Calu3 (cell line): ENCODE data around the gene E2F1. TPM values are rescaled to one million over a fixed set of nuclear protein-coding genes. Genes with fewer than 3 reads are reported as not detected.

Source experiments
- BruUV-seq: library from RNA; stranded (reverse); fragments of 400-500 nt; replicated peaks from 2 replicates; lab custom pipeline; 2021; lab: Mats Ljungman, UMichigan
- CTCF ChIA-PET: fragments of 300-600 bp; sonication (Branson Sonifier 250); formaldehyde crosslinking; loops from one replicate; lab custom pipeline; 2022; ENCODE audit warnings: antibody characterized with exemption; lab: Charles Lee
- DNase-seq: peaks from one replicate; pipeline ENCODE4 v3.0.0; 2022
- H3K27ac Mint-ChIP-seq: one replicate; pipeline ENCODE4 v1.8.0; 2022; ENCODE audit warnings: mixed read lengths; ENCODE audit not compliant: unreplicated experiment
- H3K27me3 Mint-ChIP-seq: one replicate; pipeline ENCODE4 v1.8.0; 2022; ENCODE audit warnings: mixed read lengths; ENCODE audit not compliant: unreplicated experiment
- H3K36me3 Mint-ChIP-seq: one replicate; pipeline ENCODE4 v1.8.0; 2022; ENCODE audit warnings: mild to moderate bottlenecking, moderate library complexity, mixed read lengths; ENCODE audit not compliant: insufficient read depth, unreplicated experiment
- H3K4me1 Mint-ChIP-seq: one replicate; pipeline ENCODE4 v1.8.0; 2022; ENCODE audit warnings: mild to moderate bottlenecking, low read depth, mixed read lengths; ENCODE audit not compliant: unreplicated experiment
- H3K4me3 Mint-ChIP-seq: one replicate; pipeline ENCODE4 v1.8.0; 2022; ENCODE audit warnings: mild to moderate bottlenecking, low read depth, moderate library complexity, mixed read lengths; ENCODE audit not compliant: unreplicated experiment
- H3K9me3 Mint-ChIP-seq: one replicate; pipeline ENCODE4 v1.8.0; 2022; ENCODE audit warnings: low read depth, mixed read lengths; ENCODE audit not compliant: unreplicated experiment
- intact Hi-C: fragments of 100-400 bp; cut with micrococcal nuclease; formaldehyde crosslinking; loops from one replicate; pipeline ENCODE4 v1.10.0; 2022; ENCODE audit not compliant: unreplicated experiment
- total RNA-seq: library from RNA; stranded (reverse); gene quantifications from 2 replicates; pipeline ENCODE4 v1.2.3, GENCODE V29; 2022
- TF ChIP-seq, protein P1 (sequence below): fragments of 200-600 bp; IDR thresholded peaks from one replicate; pipeline ENCODE4 v1.8.0; 2022; ENCODE audit warnings: antibody characterized with exemption; ENCODE audit not compliant: unreplicated experiment

Gene E2F1
- total RNA-seq, 1 experiment from 2014 or later, result 62.3 TPM

DNA sequence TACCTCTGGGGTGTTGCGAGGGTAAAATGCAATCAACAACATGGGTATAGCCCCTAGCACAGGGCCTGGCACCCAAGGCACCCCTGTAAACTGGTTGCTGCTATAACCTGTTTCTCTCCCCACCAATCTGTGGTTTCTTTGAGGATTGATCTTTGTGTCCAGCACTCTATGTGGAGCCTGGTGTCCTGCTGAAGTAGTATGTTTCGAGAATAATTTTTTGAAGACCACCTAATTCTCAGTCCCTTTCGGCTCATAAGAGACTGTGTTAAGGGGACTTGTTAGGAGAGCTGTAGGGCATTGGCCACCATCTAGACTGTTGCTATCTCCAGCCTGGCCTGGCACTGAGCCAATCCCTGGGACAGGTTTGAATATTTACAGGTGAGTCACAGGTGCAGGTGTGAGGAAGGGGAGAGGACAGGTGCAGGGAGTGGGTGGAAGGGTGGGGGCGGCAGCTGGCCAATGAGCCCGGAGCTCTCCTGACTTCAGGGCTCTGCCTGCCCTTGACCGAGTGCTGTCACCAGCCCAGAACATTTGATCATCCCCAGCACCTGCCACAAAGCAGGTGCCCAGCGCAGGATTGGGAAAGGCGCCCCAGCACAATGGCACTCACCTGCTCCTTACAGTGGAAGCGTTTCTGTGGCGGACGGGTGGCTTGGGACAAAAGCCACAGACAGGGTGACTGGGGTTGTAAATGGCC lies 32.1 kb downstream of the E2F1 start:
- CTCF ChIA-PET, result interaction anchor here (0.6 to 3.0 kb wide), 14 partner anchors 10 to 452 kb away, joined by 3 to 47 read pairs (median 5); partner anchors contain the start of genes ACTL10, CBFA2T2, CDK5RAP1 and PXMP4
- H3K36me3 Mint-ChIP-seq, result peaks cover 49% of the 10 kb centered on the region
- H3K4me1 Mint-ChIP-seq, result peaks cover 53% of the 10 kb centered on the region
- peak; percentile 97 for DNase-seq
- H3K27me3 Mint-ChIP-seq, result no peaks in the 10 kb centered on the region
- no TSS peak for BruUV-seq
- intact Hi-C loops, result loop anchor here (5.0 kb wide), 2 partner anchors 137 to 197 kb away; no protein-coding TSS in a partner anchor
- TF ChIP-seq, protein P1, sequence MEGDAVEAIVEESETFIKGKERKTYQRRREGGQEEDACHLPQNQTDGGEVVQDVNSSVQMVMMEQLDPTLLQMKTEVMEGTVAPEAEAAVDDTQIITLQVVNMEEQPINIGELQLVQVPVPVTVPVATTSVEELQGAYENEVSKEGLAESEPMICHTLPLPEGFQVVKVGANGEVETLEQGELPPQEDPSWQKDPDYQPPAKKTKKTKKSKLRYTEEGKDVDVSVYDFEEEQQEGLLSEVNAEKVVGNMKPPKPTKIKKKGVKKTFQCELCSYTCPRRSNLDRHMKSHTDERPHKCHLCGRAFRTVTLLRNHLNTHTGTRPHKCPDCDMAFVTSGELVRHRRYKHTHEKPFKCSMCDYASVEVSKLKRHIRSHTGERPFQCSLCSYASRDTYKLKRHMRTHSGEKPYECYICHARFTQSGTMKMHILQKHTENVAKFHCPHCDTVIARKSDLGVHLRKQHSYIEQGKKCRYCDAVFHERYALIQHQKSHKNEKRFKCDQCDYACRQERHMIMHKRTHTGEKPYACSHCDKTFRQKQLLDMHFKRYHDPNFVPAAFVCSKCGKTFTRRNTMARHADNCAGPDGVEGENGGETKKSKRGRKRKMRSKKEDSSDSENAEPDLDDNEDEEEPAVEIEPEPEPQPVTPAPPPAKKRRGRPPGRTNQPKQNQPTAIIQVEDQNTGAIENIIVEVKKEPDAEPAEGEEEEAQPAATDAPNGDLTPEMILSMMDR, result no peak
- peak overlapping the region; percentile 71 for H3K27ac Mint-ChIP-seq
- no peaks in the 10 kb centered on the region for H3K9me3 Mint-ChIP-seq
- H3K4me3 Mint-ChIP-seq, result peak overlapping the region; percentile 55

DNA sequence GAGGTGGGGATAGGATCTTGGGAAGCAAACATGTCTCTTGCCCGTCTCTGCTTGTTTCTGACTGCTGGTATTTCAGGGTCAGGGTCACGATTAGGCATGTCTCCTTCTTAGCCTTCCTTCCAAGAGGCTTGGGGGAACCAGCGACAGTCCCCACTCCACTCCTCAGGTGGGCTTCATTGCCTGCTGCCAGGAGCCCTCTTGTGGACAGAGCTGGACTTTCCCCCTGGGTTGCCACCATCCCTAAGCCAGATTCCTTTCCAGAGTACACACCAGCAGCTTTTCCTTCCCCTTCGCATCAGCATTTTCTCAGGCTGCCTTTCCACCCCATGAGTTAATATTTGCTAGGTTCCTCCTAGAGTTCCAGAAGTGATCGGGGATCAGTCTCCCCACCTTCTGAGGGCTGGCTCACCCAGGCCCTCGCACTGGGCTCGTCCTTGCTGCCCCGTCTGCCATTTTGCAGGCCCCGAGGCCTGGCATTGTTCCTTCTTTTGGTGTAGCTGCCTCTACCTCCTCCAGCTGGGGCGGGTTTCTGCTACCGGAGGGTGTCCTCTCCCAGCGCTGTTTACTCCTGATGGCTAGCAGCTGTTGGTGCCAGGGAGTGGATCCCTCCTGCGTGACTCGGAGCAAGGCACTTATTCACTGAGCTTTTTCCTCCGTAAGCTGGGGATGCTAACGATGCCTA lies 32.8 kb downstream of the E2F1 start:
- Mint-ChIP-seq H3K9me3 (no peaks in the 10 kb centered on the region), H3K4me3 (peak overlapping the region; percentile 55), H3K4me1 (peaks cover 53% of the 10 kb centered on the region), H3K36me3 (peaks cover 49% of the 10 kb centered on the region), H3K27ac (peak overlapping the region; percentile 71), H3K27me3 (no peaks in the 10 kb centered on the region)
- CTCF ChIA-PET, result interaction anchor here (0.6 to 3.0 kb wide), 16 partner anchors 10 to 1277 kb away, joined by 3 to 47 read pairs (median 4); partner anchors contain the start of genes ACTL10, CBFA2T2, CDK5RAP1 and PXMP4
- no TSS peak for BruUV-seq
- peak; percentile 84 for DNase-seq
- intact Hi-C loops, result loop anchor here (5.0 kb wide), 2 partner anchors 136 to 196 kb away; no protein-coding TSS in a partner anchor
- TF ChIP-seq, protein P1, result peak; percentile 96

DNA sequence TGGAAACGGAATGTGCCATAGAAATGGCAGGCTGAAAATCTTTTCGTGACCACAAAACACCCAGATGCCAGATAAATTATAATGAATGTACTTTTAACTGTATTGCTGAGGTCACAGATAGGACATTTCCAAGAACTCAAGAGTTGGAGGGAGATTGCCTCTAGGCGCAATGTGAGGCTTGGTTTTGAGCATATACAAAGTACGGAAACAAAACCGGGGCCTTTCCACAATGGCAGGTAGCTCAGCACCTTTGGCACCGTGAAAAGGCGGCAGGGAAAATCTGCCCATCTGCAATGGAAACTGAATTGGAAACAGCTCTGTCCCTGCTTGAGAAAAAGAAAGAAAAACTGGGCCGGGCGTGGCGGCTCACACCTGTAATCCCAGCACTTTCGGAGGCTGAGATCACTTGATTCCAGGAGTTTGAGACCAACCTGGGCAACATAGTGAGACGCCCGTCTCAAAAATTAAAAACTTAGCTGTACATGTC lies 34.6 kb downstream of the E2F1 start:
- Mint-ChIP-seq H3K36me3 (peaks cover 61% of the 10 kb centered on the region), H3K27ac (peak overlapping the region; percentile 14), H3K27me3 (no peaks in the 10 kb centered on the region), H3K4me3 (peak overlapping the region; percentile 16), H3K9me3 (no peaks in the 10 kb centered on the region), H3K4me1 (peaks cover 53% of the 10 kb centered on the region)
- TF ChIP-seq, protein P1, result no peak
- no TSS peak for BruUV-seq
- no peak for DNase-seq
- intact Hi-C loops, result loop anchor here (5.0 kb wide), 2 partner anchors 134 to 194 kb away; no protein-coding TSS in a partner anchor
- CTCF ChIA-PET, result interaction anchor here (0.6 to 2.2 kb wide), 11 partner anchors 10 to 278 kb away, joined by 3 to 9 read pairs (median 4); partner anchors contain the start of genes ACTL10, C20orf144 and CBFA2T2
